SK-N-DZ (cell line): ENCODE data around the gene IGFBP3.

ENCODE experiments used
- DNase-seq: peaks from one replicate; pipeline ENCODE4 v3.0.0-alpha.2; 2015; ENCODE audit warnings: low spot score

The IGFBP3 gene

GRCh38 chr7:45892407-45893035, 28.6 kb downstream of the IGFBP3 start:
- no peak for DNase-seq

GRCh38 chr7:45891462-45892402, 29.3 kb downstream of the IGFBP3 start:
- DNase-seq = no peak

- DNase-seq = peak; percentile 44
These were observed 30.1 kb downstream of the IGFBP3 start for GRCh38 chr7:45890902-45891461.

GRCh38 chr7:45890125-45890901, 30.8 kb downstream of the IGFBP3 start:
- no peak for DNase-seq

- no peak for DNase-seq
These were observed 31.6 kb downstream of the IGFBP3 start for GRCh38 chr7:45889367-45890067.

- DNase-seq = no peak
These were observed 32.1 kb downstream of the IGFBP3 start for GRCh38 chr7:45888993-45889366.

- peak; percentile 19 for DNase-seq
These were observed 32.7 kb downstream of the IGFBP3 start, which contains the start of gene IGFBP1 for GRCh38 chr7:45888185-45888992. Gene IGFBP1, plus strand, starts transcription at chr7:45888488. Its CDS starts 165 bp downstream, at chr7:45888653.

GRCh38 chr7:45886931-45887667, 34.0 kb downstream of the IGFBP3 start:
- DNase-seq = no peak

- no peak for DNase-seq
These were observed 35.7 kb downstream of the IGFBP3 start for GRCh38 chr7:45885264-45885882.

GRCh38 chr7:45884136-45884535, 36.9 kb downstream of the IGFBP3 start:
- no peak for DNase-seq

GRCh38 chr7:45882465-45882810, 38.6 kb downstream of the IGFBP3 start:
- DNase-seq = no peak

- DNase-seq = no peak
These were observed 39.2 kb downstream of the IGFBP3 start for GRCh38 chr7:45881759-45882464.

- no peak for DNase-seq
These were observed 39.8 kb downstream of the IGFBP3 start for GRCh38 chr7:45881280-45881758.

GRCh38 chr7:45880433-45880860, 40.6 kb downstream of the IGFBP3 start:
- no peak for DNase-seq

GRCh38 chr7:45878457-45879144, 42.5 kb downstream of the IGFBP3 start:
- DNase-seq = no peak

- DNase-seq = no peak
These were observed 44.6 kb downstream of the IGFBP3 start for GRCh38 chr7:45876519-45876918.

- no peak for DNase-seq
These were observed 46.5 kb downstream of the IGFBP3 start for GRCh38 chr7:45874408-45875131.
